IMR-90 (cell line): ENCODE results near the gene SUPT3H. TPM values are rescaled to one million over a fixed set of nuclear protein-coding genes. Genes with fewer than 3 reads are reported as not detected.

Experiments
- ATAC-seq: fragments of 200-7000 bp; cut with Tn5 transposase; 2 replicates; pipeline ENCODE4 v1.9.1; 2020; ENCODE audit warnings: low read depth, mild to moderate bottlenecking, moderate library complexity
- BruUV-seq: library from RNA; stranded (reverse); fragments of 400-500 nt; replicated peaks from 2 replicates; lab custom pipeline; 2021; lab: Mats Ljungman, UMichigan
- CTCF ChIA-PET: fragments of 300-600 bp; formaldehyde crosslinking; extraction: SDS; loops from one replicate; lab custom pipeline; 2021; ENCODE audit warnings: antibody characterized with exemption; lab: Yijun Ruan, JAX
- POLR2A ChIA-PET: fragments of 300-600 bp; sonication (Branson Sonifier 250); formaldehyde crosslinking; loops from one replicate; lab custom pipeline; 2022; ENCODE audit warnings: antibody characterized with exemption; ENCODE audit not compliant: unreplicated experiment; lab: Charles Lee
- DNase-seq: peaks from one replicate; pipeline ENCODE4 v3.0.0; 2013
- H2AFZ ChIP-seq: replicated peaks from 2 replicates; pipeline ENCODE3; 2013; ENCODE audit warnings: low read length, mild to moderate bottlenecking; ENCODE audit not compliant: poor library complexity
- H2AK5ac ChIP-seq: 2 replicates; pipeline ENCODE4 v1.6.1; 2013; ENCODE audit warnings: low read depth, low read length, inconsistent platforms
- H2AK9ac ChIP-seq: replicated peaks from 2 replicates; pipeline ENCODE3; 2013; ENCODE audit warnings: mild to moderate bottlenecking, low read depth, low read length, moderate library complexity; ENCODE audit not compliant: poor library complexity
- H2BK120ac ChIP-seq: 2 replicates; pipeline ENCODE4 v1.6.1; 2013; ENCODE audit warnings: low read depth, low read length, inconsistent platforms
- H2BK15ac ChIP-seq: 3 replicates; pipeline ENCODE4 v1.6.1; 2013; ENCODE audit warnings: low read depth, low read length, inconsistent platforms
- H2BK20ac ChIP-seq: 2 replicates; pipeline ENCODE4 v1.6.1; 2013; ENCODE audit warnings: low read depth, mild to moderate bottlenecking, inconsistent platforms, low read length, moderate library complexity
- H2BK5ac ChIP-seq: 2 replicates; pipeline ENCODE4 v1.6.1; 2013; ENCODE audit warnings: mild to moderate bottlenecking, low read depth, low read length, inconsistent platforms; ENCODE audit not compliant: poor library complexity, severe bottlenecking
- H3K14ac ChIP-seq: replicated peaks from 2 replicates; pipeline ENCODE4 v1.6.1; 2013; ENCODE audit warnings: low read depth, low read length, inconsistent platforms
- H3K18ac ChIP-seq: 2 replicates; pipeline ENCODE4 v1.6.1; 2013; ENCODE audit warnings: low read depth, low read length, control low read depth
- H3K23ac ChIP-seq: 2 replicates; pipeline ENCODE4 v1.6.1; 2013; ENCODE audit warnings: low read depth, low read length, inconsistent platforms
- H3K27ac ChIP-seq: 2 replicates; pipeline ENCODE4 v1.5.1; 2013; ENCODE audit warnings: mild to moderate bottlenecking, control low read depth, low read length; ENCODE audit not compliant: insufficient read depth
- H3K27me3 ChIP-seq: 2 replicates; pipeline ENCODE4 v1.6.1; 2013; ENCODE audit warnings: low read length; ENCODE audit not compliant: control insufficient read depth, insufficient read depth
- H3K36me3 ChIP-seq: 2 replicates; pipeline ENCODE4 v1.6.1; 2013; ENCODE audit warnings: low read length, mixed read lengths; ENCODE audit not compliant: control insufficient read depth, insufficient read depth
- H3K4ac ChIP-seq: 2 replicates; pipeline ENCODE4 v1.6.1; 2013; ENCODE audit warnings: low read depth, low read length, inconsistent platforms
- H3K4me1 ChIP-seq: 2 replicates; pipeline ENCODE4 v1.6.1; 2013; ENCODE audit warnings: low read length, mixed read lengths; ENCODE audit not compliant: control insufficient read depth, insufficient read depth
- H3K4me2 ChIP-seq: 2 replicates; pipeline ENCODE4 v1.6.1; 2013; ENCODE audit warnings: low read depth, mild to moderate bottlenecking, control low read depth, low read length, moderate library complexity
- H3K4me3 ChIP-seq: 2 replicates; pipeline ENCODE4 v1.5.1; 2013; ENCODE audit warnings: low read depth, mild to moderate bottlenecking, control low read depth, low read length, moderate library complexity; ENCODE audit not compliant: insufficient read depth
- H3K56ac ChIP-seq: 2 replicates; pipeline ENCODE4 v1.6.1; 2013; ENCODE audit warnings: low read length, inconsistent platforms; ENCODE audit not compliant: insufficient read depth; ENCODE audit errors: extremely low read depth
- H3K79me1 ChIP-seq, 2 experiments: 2 replicates each; pipeline ENCODE4 v1.6.1; 2013; ENCODE audit warnings: low read length in 2 of 2, inconsistent platforms in 1 of 2, low read depth in 1 of 2
- H3K9ac ChIP-seq: 2 replicates; pipeline ENCODE4 v1.6.1; 2013; ENCODE audit warnings: low read depth, low read length, control low read depth
- H3K9me1 ChIP-seq: 2 replicates; pipeline ENCODE4 v1.6.1; 2013; ENCODE audit warnings: low read length, inconsistent platforms; ENCODE audit not compliant: insufficient read depth
- H3K9me3 ChIP-seq: 2 replicates; pipeline ENCODE4 v1.6.1; 2013; ENCODE audit warnings: low read length; ENCODE audit not compliant: control insufficient read depth, insufficient read depth
- H4K20me1 ChIP-seq: 2 replicates; pipeline ENCODE4 v1.6.1; 2013; ENCODE audit warnings: low read length, inconsistent platforms; ENCODE audit not compliant: insufficient read depth
- H4K5ac ChIP-seq: 2 replicates; pipeline ENCODE4 v1.6.1; 2013; ENCODE audit warnings: mild to moderate bottlenecking, low read depth, low read length, control low read depth
- H4K8ac ChIP-seq, 2 experiments: 2 replicates each; pipeline ENCODE4 v1.6.1; 2013; ENCODE audit warnings: low read depth in 2 of 2, low read length in 2 of 2, control low read depth in 1 of 2, inconsistent platforms in 1 of 2
- H4K91ac ChIP-seq: 2 replicates; pipeline ENCODE4 v1.6.1; 2013; ENCODE audit warnings: low read depth, low read length, inconsistent platforms; ENCODE audit not compliant: insufficient read depth
- BHLHE40 ChIP-seq: fragments of 150-350 bp; IDR thresholded peaks from 2 replicates; pipeline ENCODE4 v1.6.1; 2016; ENCODE audit warnings: mild to moderate bottlenecking, low read depth, low read length
- CEBPB ChIP-seq: IDR thresholded peaks from 2 replicates; pipeline ENCODE4 v1.6.1; 2012; ENCODE audit warnings: low read depth, low read length, improper control_type of control experiment
- CHD1 ChIP-seq: IDR thresholded peaks from 2 replicates; pipeline ENCODE4 v1.6.1; 2012; ENCODE audit warnings: low read depth, low read length, improper control_type of control experiment
- CTCF ChIP-seq: conservative IDR thresholded peaks from 2 replicates; pipeline ENCODE4 v1.5.1; 2012; ENCODE audit warnings: mild to moderate bottlenecking, low read depth, low read length, improper control_type of control experiment
- FOS ChIP-seq: fragments of 150-350 bp; IDR thresholded peaks from 2 replicates; pipeline ENCODE4 v1.6.1; 2016; ENCODE audit warnings: low read depth, low read length
- MAFK ChIP-seq: IDR thresholded peaks from 2 replicates; pipeline ENCODE4 v1.6.1; 2012; ENCODE audit warnings: low read depth, low read length, improper control_type of control experiment
- MAZ ChIP-seq: IDR thresholded peaks from 2 replicates; pipeline ENCODE4 v1.6.1; 2012; ENCODE audit warnings: low read depth, mild to moderate bottlenecking, low read length, improper control_type of control experiment, moderate library complexity, borderline replicate concordance
- MXI1 ChIP-seq: IDR thresholded peaks from 2 replicates; pipeline ENCODE4 v1.6.1; 2012; ENCODE audit warnings: low read depth, mild to moderate bottlenecking, low read length, moderate library complexity, borderline replicate concordance
- NFE2L2 ChIP-seq: fragments of 150-350 bp; IDR thresholded peaks from 2 replicates; pipeline ENCODE4 v1.6.1; 2016; ENCODE audit warnings: low read depth, mild to moderate bottlenecking, low read length
- POLR2A ChIP-seq: IDR thresholded peaks from 2 replicates; pipeline ENCODE4 v1.6.1; 2012; ENCODE audit warnings: mild to moderate bottlenecking, low read depth, low read length
- RAD21 ChIP-seq: IDR thresholded peaks from 2 replicates; pipeline ENCODE4 v1.6.1; 2012; ENCODE audit warnings: low read length, improper control_type of control experiment
- RCOR1 ChIP-seq: IDR thresholded peaks from 2 replicates; pipeline ENCODE4 v1.6.1; 2012; ENCODE audit warnings: mild to moderate bottlenecking, low read length, improper control_type of control experiment; ENCODE audit not compliant: insufficient replicate concordance
- RFX5 ChIP-seq: IDR thresholded peaks from 2 replicates; pipeline ENCODE4 v1.8.0; 2012; ENCODE audit warnings: low read depth, mild to moderate bottlenecking, low read length, moderate library complexity
- SMC3 ChIP-seq: fragments of 150-350 bp; IDR thresholded peaks from 2 replicates; pipeline ENCODE4 v1.6.1; 2016; ENCODE audit warnings: low read depth, mild to moderate bottlenecking, antibody characterized with exemption, low read length, moderate library complexity
- USF2 ChIP-seq: fragments of 150-350 bp; IDR thresholded peaks from 2 replicates; pipeline ENCODE4 v1.6.1; 2017; ENCODE audit warnings: mild to moderate bottlenecking, antibody characterized with exemption, low read length, low read depth
- whole genome bisulfite sequencing, 2 experiments: methylation state at CpG; one replicate each; pipeline versions ENCODE4 v1.1.5 to v1.1.7; 2013; ENCODE audit warnings: missing lambda C conversion rate in 2 of 2; ENCODE audit not compliant: insufficient read length in 1 of 2; ENCODE audit errors: extremely low coverage in 2 of 2; 5-methylcytosine and 5-hydroxymethylcytosine counted together
- dilution Hi-C: fragments of 300-500 bp; cut with HindIII; formaldehyde crosslinking; loops from one replicate; pipeline ENCODE4 v1.14.3; 2018; ENCODE audit warnings: low sequenced_read_pairs; ENCODE audit not compliant: unreplicated experiment
- in situ Hi-C: fragments of 300-500 bp; cut with MboI; formaldehyde crosslinking; loops from 3 replicates; pipeline ENCODE4 v1.14.3; 2019; ENCODE audit warnings: low sequenced_read_pairs, inconsistent platforms, mixed read lengths
- intact Hi-C: fragments of 100-400 bp; cut with micrococcal nuclease; formaldehyde crosslinking; loops from 2 replicates; pipeline ENCODE4 v1.10.0; 2022
- polyA plus RNA-seq, 3 experiments: library from polyadenylated mRNA; depleted of rRNA; stranded (reverse); fragments of >200 nt; gene quantifications; 2 replicates each; pipeline ENCODE4 v1.2.3, GENCODE V29; 2012; ENCODE audit warnings: low replicate concordance in 1 of 3
- total RNA-seq: library from RNA; depleted of rRNA; stranded (reverse); fragments of >200 nt; gene quantifications from 2 replicates; pipeline ENCODE4 v1.2.3, GENCODE V29; 2012

Gene SUPT3H
- total and polyA plus RNA-seq, 2 of the 4 experiments (the other 2 are of a cell fraction) = 4.5 to 5.0 TPM

GRCh38 chr6:45156075-45156474 is 221.7 kb downstream of the SUPT3H start:
- Histone ChIP-seq H3K27me3 (no peaks in the 10 kb centered on the region), H3K9me1 (no peaks in the 10 kb centered on the region), H2BK20ac (no peak overlapping the region), H3K14ac (no peak overlapping the region), H3K79me1 (no peaks in the 10 kb centered on the region), H3K23ac (no peak overlapping the region), H2AFZ (no peak overlapping the region), H2AK5ac (no peak overlapping the region), H3K56ac (no peak overlapping the region), H3K9me3 (no peaks in the 10 kb centered on the region), H3K4me1 (no peaks in the 10 kb centered on the region), H2BK5ac (no peak overlapping the region), H3K9ac (no peak overlapping the region), H2BK15ac (no peak overlapping the region), H4K8ac (no peak overlapping the region), H3K4me3 (no peak overlapping the region), H3K36me3 (no peaks in the 10 kb centered on the region), H4K20me1 (no peaks in the 10 kb centered on the region), H3K18ac (no peak overlapping the region), H4K91ac (no peak overlapping the region), H3K4me2 (no peak overlapping the region), H3K4ac (no peak overlapping the region), H2BK120ac (no peak overlapping the region), H2AK9ac (no peak overlapping the region), H3K27ac (no peak overlapping the region), H4K5ac (no peak overlapping the region)
- no CpG with 5 or more reads among the region's 2 CpGs for WGBS, 2 experiments
- dilution Hi-C loops = no loop called here
- BruUV-seq = no TSS peak
- ATAC-seq (no peak), DNase-seq (no peak)
- CTCF ChIA-PET = no interaction called here
- in situ Hi-C loops = no loop called here
- POLR2A ChIA-PET = no interaction called here
- intact Hi-C loops = no loop called here
- no peak for TF ChIP-seq FOS
- TF ChIP-seq BHLHE40 = no peak
- no peak for TF ChIP-seq CTCF
- no peak for TF ChIP-seq MXI1
- no peak for TF ChIP-seq POLR2A
- TF ChIP-seq MAZ = no peak
- TF ChIP-seq USF2 = no peak
- no peak for TF ChIP-seq RCOR1
- TF ChIP-seq SMC3 = no peak
- TF ChIP-seq MAFK = no peak
- no peak for TF ChIP-seq RAD21
- TF ChIP-seq RFX5 = no peak
- no peak for TF ChIP-seq NFE2L2
- no peak for TF ChIP-seq CEBPB
- no peak for TF ChIP-seq CHD1
